ENCODE results near the gene ANKLE2. TPM values are rescaled to one million over a fixed set of nuclear protein-coding genes. Genes with fewer than 3 reads are reported as not detected.

The ANKLE2 gene
- polyA plus RNA-seq, 1 of the 3 experiments (the other 2 are of a cell fraction), result 55.1 TPM

DNA sequence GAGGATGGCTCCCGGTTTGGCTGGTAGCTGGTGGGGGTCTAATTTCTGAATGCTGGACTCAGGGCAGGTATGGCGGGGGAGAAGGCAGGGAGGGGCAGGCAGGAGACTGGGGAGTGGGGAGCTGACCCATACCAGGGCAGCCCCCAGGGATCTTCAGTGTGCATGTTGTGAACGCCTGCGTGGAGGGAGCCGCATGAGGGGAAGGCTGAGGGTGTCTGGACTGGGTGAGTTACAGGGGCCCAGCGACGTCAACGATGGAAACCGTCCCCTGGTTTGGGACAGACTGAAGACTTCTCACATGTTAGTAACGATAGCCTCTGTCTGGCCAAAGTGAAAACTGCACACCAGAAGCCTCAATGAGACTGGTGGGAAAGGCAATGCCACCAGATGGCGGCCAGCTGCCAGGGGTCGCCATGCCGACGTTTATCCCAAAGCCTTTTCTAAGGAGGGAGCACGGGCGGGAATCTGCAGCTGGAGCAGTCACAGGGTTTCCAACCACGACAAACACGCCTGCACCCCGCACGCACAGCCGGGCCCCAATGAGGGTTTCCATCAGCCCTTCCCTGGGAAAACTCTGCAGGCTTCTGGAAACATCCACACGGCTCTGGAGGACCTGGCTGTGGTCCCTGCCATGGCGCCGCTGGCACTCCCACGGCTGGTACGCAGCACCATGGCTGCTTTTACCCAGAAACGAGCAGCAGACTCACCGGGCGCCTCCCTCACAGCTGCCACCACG is 37.0 kb downstream of the ANKLE2 start:
- Histone ChIP-seq H3K4me3 (ENCODE audit: low read depth in 2 of 2, low read length in 1 of 2) (no peak overlapping the region), H3K4me2 (no peak overlapping the region), H3K4me1 (ENCODE audit: control insufficient read depth in 1 of 2, insufficient read depth in 2 of 2, low read depth in 1 of 2, low read length in 1 of 2) (no peaks in the 10 kb centered on the region), H3K9me3 (no peaks in the 10 kb centered on the region), H3F3A (replicated peaks; ENCODE audit: insufficient read depth) (peaks cover 25% of the 10 kb centered on the region), H3K79me2 (ENCODE audit: insufficient read depth) (peaks cover 37% of the 10 kb centered on the region; the same call in 1 of the 2 replicates), H4K20me1 (ENCODE audit: insufficient read depth) (peaks cover 24% of the 10 kb centered on the region), H3K27me3 (ENCODE audit: insufficient read depth) (no peaks in the 10 kb centered on the region), H3K36me3 (replicated peaks in 1 of 2; ENCODE audit: control insufficient read depth in 1 of 2, insufficient read depth in 2 of 2, low read length in 1 of 2) (peaks cover 62 to 66% of the 10 kb centered on the region in 2 experiments), H2AFZ (ENCODE audit: low read depth) (no peak overlapping the region), H3K9me2 (no peaks in the 10 kb centered on the region), H3K9ac (no peak overlapping the region), H3K27ac (ENCODE audit: low read depth in 2 of 2, low read length in 1 of 2) (no peak overlapping the region)
- 87% methylated on average over 13 of the region's 30 CpGs for WGBS (ENCODE audit: low lambda C conversion rate)
- ChIA-PET POLR2A (no interaction called here), CTCF (no interaction called here)
- no peak for TF ChIP-seq IRF3 (IDR thresholded peaks at IDR 0.05; ENCODE audit: low read depth, low read length)
- TF ChIP-seq, protein P1, sequence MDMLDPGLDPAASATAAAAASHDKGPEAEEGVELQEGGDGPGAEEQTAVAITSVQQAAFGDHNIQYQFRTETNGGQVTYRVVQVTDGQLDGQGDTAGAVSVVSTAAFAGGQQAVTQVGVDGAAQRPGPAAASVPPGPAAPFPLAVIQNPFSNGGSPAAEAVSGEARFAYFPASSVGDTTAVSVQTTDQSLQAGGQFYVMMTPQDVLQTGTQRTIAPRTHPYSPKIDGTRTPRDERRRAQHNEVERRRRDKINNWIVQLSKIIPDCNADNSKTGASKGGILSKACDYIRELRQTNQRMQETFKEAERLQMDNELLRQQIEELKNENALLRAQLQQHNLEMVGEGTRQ (IDR thresholded peaks at IDR 0.05; ENCODE audit: borderline replicate concordance, low read depth, low read length), result no peak
- TF ChIP-seq REST (IDR thresholded peaks at IDR 0.05; ENCODE audit: low read depth, low read length), result no peak
- TF ChIP-seq EZH2phosphoT487 (IDR thresholded peaks at IDR 0.05; ENCODE audit: borderline replicate concordance, low read depth), result no peak
- TF ChIP-seq, protein P2, sequence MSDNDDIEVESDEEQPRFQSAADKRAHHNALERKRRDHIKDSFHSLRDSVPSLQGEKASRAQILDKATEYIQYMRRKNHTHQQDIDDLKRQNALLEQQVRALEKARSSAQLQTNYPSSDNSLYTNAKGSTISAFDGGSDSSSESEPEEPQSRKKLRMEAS (IDR thresholded peaks at IDR 0.05; ENCODE audit: low read depth), result no peak
- no peak for TF ChIP-seq GATA2 (CRISPR knock-in tag; IDR thresholded peaks at IDR 0.05)
- TF ChIP-seq MEF2A (IDR thresholded peaks at IDR 0.05; ENCODE audit: borderline replicate concordance, low read depth), result no peak
- no peak for TF ChIP-seq TEAD4 (IDR thresholded peaks at IDR 0.05; ENCODE audit: borderline replicate concordance, insufficient read depth)
- TF ChIP-seq FOSL2 (IDR thresholded peaks at IDR 0.05; ENCODE audit: borderline replicate concordance, low read depth), result no peak
- TF ChIP-seq CHD2 (IDR thresholded peaks at IDR 0.05; ENCODE audit: low read length, partially characterized antibody), result no peak
- TF ChIP-seq, protein P3, sequence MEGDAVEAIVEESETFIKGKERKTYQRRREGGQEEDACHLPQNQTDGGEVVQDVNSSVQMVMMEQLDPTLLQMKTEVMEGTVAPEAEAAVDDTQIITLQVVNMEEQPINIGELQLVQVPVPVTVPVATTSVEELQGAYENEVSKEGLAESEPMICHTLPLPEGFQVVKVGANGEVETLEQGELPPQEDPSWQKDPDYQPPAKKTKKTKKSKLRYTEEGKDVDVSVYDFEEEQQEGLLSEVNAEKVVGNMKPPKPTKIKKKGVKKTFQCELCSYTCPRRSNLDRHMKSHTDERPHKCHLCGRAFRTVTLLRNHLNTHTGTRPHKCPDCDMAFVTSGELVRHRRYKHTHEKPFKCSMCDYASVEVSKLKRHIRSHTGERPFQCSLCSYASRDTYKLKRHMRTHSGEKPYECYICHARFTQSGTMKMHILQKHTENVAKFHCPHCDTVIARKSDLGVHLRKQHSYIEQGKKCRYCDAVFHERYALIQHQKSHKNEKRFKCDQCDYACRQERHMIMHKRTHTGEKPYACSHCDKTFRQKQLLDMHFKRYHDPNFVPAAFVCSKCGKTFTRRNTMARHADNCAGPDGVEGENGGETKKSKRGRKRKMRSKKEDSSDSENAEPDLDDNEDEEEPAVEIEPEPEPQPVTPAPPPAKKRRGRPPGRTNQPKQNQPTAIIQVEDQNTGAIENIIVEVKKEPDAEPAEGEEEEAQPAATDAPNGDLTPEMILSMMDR (IDR thresholded peaks at IDR 0.05), result no peak
- TF ChIP-seq RCOR1 (IDR thresholded peaks at IDR 0.05; ENCODE audit: low read length), result no peak
- TF ChIP-seq FOXJ3 (CRISPR knock-in tag; IDR thresholded peaks at IDR 0.05), result no peak
- no peak for TF ChIP-seq MXI1 (IDR thresholded peaks at IDR 0.05; ENCODE audit: low read depth, low read length)
- no peak for TF ChIP-seq POLR2AphosphoS5 (IDR thresholded peaks at IDR 0.05; ENCODE audit: low read depth, low read length)
- TF ChIP-seq ELF1 (IDR thresholded peaks at IDR 0.05), result no peak
- no peak for TF ChIP-seq SMC3 (IDR thresholded peaks at IDR 0.05; ENCODE audit: low read depth, low read length)
- no peak for TF ChIP-seq RAD21 (IDR thresholded peaks at IDR 0.05; ENCODE audit: low read length)
- no peak for TF ChIP-seq PBX3 (IDR thresholded peaks at IDR 0.05)
- DNase-seq, result no peak

All from SK-N-SH (cell line).